HepG2 (cell line): ENCODE results near the gene ARPP19. TPM values are rescaled to one million over a fixed set of nuclear protein-coding genes. Genes with fewer than 3 reads are reported as not detected.

ENCODE experiments used
- ATAC-seq: fragments of 200-7000 bp; cut with Tn5 transposase; 3 replicates; pipeline ENCODE4 v1.9.1; 2020; ENCODE audit warnings: mild to moderate bottlenecking, moderate library complexity
- BruUV-seq: library from RNA; stranded (reverse); fragments of 400-500 nt; replicated peaks from 2 replicates; lab custom pipeline; 2021; lab: Mats Ljungman, UMichigan
- CTCF ChIA-PET: fragments of 300-600 bp; formaldehyde crosslinking; extraction: SDS; loops from one replicate; lab custom pipeline; 2021; ENCODE audit warnings: low total read pairs, inconsistent platforms, low intra/inter-chr PET ratio; lab: Yijun Ruan, JAX
- POLR2A ChIA-PET: fragments of 350-600 bp; sonication (Branson Sonifier 250); formaldehyde crosslinking; loops from one replicate; lab custom pipeline; 2020; ENCODE audit warnings: antibody characterized with exemption, inconsistent platforms; lab: Yijun Ruan, JAX
- DNase-seq: peaks from one replicate; pipeline ENCODE4 v3.0.0-alpha.2; 2015; ENCODE audit warnings: low spot score
- FAIRE-seq: peaks from 3 replicates; lab custom pipeline; 2011; peaks lifted over from hg19 to GRCh38; lab: Jason Lieb, UNC
- H2AFZ ChIP-seq: one replicate; pipeline ENCODE4 v1.6.1; 2011; ENCODE audit warnings: low read length, inconsistent platforms
- H3K27ac ChIP-seq: fragments of 300-600 bp; 3 replicates; pipeline ENCODE4 v1.8.0; 2011; ENCODE audit warnings: mixed run types, mild to moderate bottlenecking, mixed read lengths, low read length, inconsistent platforms; ENCODE audit not compliant: insufficient read depth; ENCODE audit errors: extremely low read length
- H3K27me3 ChIP-seq, 2 experiments: fragments of 200-600 bp in 1 of 2; 2 replicates in 1 of 2; 3 replicates in 1 of 2; pipeline versions ENCODE4 v1.6.0 to v1.8.0; 2011; ENCODE audit warnings: low read length in 2 of 2, mild to moderate bottlenecking in 2 of 2, moderate library complexity in 2 of 2, inconsistent platforms in 1 of 2; ENCODE audit not compliant: insufficient read depth in 2 of 2, control insufficient read depth in 1 of 2
- H3K36me3 ChIP-seq, 2 experiments: fragments of 200-600 bp in 1 of 2; replicated peaks in 1 of 2; 2 replicates in 1 of 2; 3 replicates in 1 of 2; pipeline versions ENCODE4 v1.5.1 to v1.8.0; 2011; ENCODE audit warnings: low read length in 2 of 2, inconsistent platforms in 1 of 2; ENCODE audit not compliant: insufficient read depth in 2 of 2, control insufficient read depth in 1 of 2
- H3K4me1 ChIP-seq: 2 replicates; pipeline ENCODE4 v1.5.1; 2012; ENCODE audit warnings: low read length, inconsistent platforms; ENCODE audit not compliant: insufficient read depth
- H3K4me2 ChIP-seq: 2 replicates; pipeline ENCODE4 v1.6.0; 2011; ENCODE audit warnings: low read depth, low read length, inconsistent platforms
- H3K4me3 ChIP-seq, 3 experiments: fragments of 200-600 bp in 1 of 3; sonication (generic), shearing (Covaris generic) in 1 of 3; replicated peaks in 1 of 3; 2 replicates each; pipeline ENCODE4 v1.5.1; 2011 to 2016; ENCODE audit warnings: low read length in 3 of 3, inconsistent platforms in 2 of 3, low read depth in 2 of 3, mild to moderate bottlenecking in 2 of 3, control low read depth in 1 of 3, mixed read lengths in 1 of 3; ENCODE audit not compliant: insufficient read depth in 1 of 3
- H3K79me2 ChIP-seq: one replicate; pipeline ENCODE4 v1.6.1; 2011; ENCODE audit warnings: low read length, inconsistent platforms; ENCODE audit not compliant: insufficient read depth
- H3K9ac ChIP-seq: 2 replicates; pipeline ENCODE4 v1.6.0; 2011; ENCODE audit warnings: mild to moderate bottlenecking, low read depth, low read length, inconsistent platforms; ENCODE audit not compliant: insufficient read depth
- H3K9me3 ChIP-seq: 2 replicates; pipeline ENCODE4 v1.5.1; 2012; ENCODE audit warnings: mild to moderate bottlenecking, low read length
- H4K20me1 ChIP-seq: 2 replicates; pipeline ENCODE4 v1.6.0; 2011; ENCODE audit warnings: inconsistent platforms, mild to moderate bottlenecking, low read length, moderate library complexity; ENCODE audit not compliant: insufficient read depth
- BCL3 ChIP-seq: sonication (generic); formaldehyde crosslinking; IDR thresholded peaks from 2 replicates; pipeline ENCODE4 v1.5.1; 2020; ENCODE audit warnings: mild to moderate bottlenecking, missing genetic modification reagents, moderate library complexity
- CAMTA2 ChIP-seq: sonication (generic); formaldehyde crosslinking; IDR thresholded peaks from 2 replicates; pipeline ENCODE4 v1.4.0; 2020; ENCODE audit warnings: mild to moderate bottlenecking, missing genetic modification reagents, borderline replicate concordance
- HMGA1 ChIP-seq: sonication (generic); formaldehyde crosslinking; conservative IDR thresholded peaks from 2 replicates; pipeline ENCODE4 v1.4.0; 2020; ENCODE audit warnings: missing genetic modification reagents
- KAT8 ChIP-seq: IDR thresholded peaks from 2 replicates; pipeline ENCODE4 v1.6.1; 2016; ENCODE audit warnings: missing genetic modification reagents, missing compliant biosample characterization
- KLF11 ChIP-seq: IDR thresholded peaks from 2 replicates; pipeline ENCODE4 v1.6.1; 2016; ENCODE audit warnings: missing compliant biosample characterization
- MAX ChIP-seq: IDR thresholded peaks from 2 replicates; pipeline ENCODE4 v1.6.1; 2012; ENCODE audit warnings: inconsistent platforms
- PHF20 ChIP-seq: sonication (generic); formaldehyde crosslinking; IDR thresholded peaks from 2 replicates; pipeline ENCODE4 v1.5.0; 2020; ENCODE audit warnings: mild to moderate bottlenecking, missing genetic modification reagents
- PTBP1 ChIP-seq: fragments of 200-400 bp; formaldehyde crosslinking; IDR thresholded peaks from 2 replicates; pipeline ENCODE4 v1.6.1; 2018; ENCODE audit warnings: low read length, low read depth; ENCODE audit not compliant: poor library complexity, severe bottlenecking
- SALL2 ChIP-seq: sonication (generic); formaldehyde crosslinking; IDR thresholded peaks from 2 replicates; pipeline ENCODE4 v1.8.1; 2023; ENCODE audit warnings: mild to moderate bottlenecking, missing genetic modification reagents, inconsistent platforms
- ZNF143 ChIP-seq: sonication (generic); formaldehyde crosslinking; IDR thresholded peaks from 2 replicates; pipeline ENCODE4 v1.4.0; 2020; ENCODE audit warnings: missing genetic modification reagents
- ZNF468 ChIP-seq: sonication (generic); formaldehyde crosslinking; IDR thresholded peaks from 2 replicates; pipeline ENCODE4 v1.8.0; 2022; ENCODE audit warnings: mild to moderate bottlenecking, moderate library complexity, missing genetic modification reagents
- ZNF513 ChIP-seq: sonication (generic); formaldehyde crosslinking; conservative IDR thresholded peaks from 2 replicates; pipeline ENCODE4 v1.5.0; 2020; ENCODE audit warnings: missing genetic modification reagents
- ZNF552 ChIP-seq: sonication (generic); formaldehyde crosslinking; IDR thresholded peaks from 2 replicates; pipeline ENCODE4 v1.9.0; 2022; ENCODE audit warnings: missing genetic modification reagents, mild to moderate bottlenecking, borderline replicate concordance
- ZNF629 ChIP-seq: sonication (generic); formaldehyde crosslinking; conservative IDR thresholded peaks from 2 replicates; pipeline ENCODE4 v1.5.0; 2020; ENCODE audit warnings: missing genetic modification reagents
- ZNF674 ChIP-seq: sonication (generic); formaldehyde crosslinking; IDR thresholded peaks from 2 replicates; pipeline ENCODE4 v1.5.0; 2020; ENCODE audit warnings: low read depth, mild to moderate bottlenecking, missing genetic modification reagents
- ZNF687 ChIP-seq: sonication (generic); formaldehyde crosslinking; IDR thresholded peaks from 2 replicates; pipeline ENCODE4 v1.5.1; 2020; ENCODE audit warnings: mild to moderate bottlenecking, missing genetic modification reagents, moderate library complexity
- ZNF781 ChIP-seq: sonication (generic); formaldehyde crosslinking; IDR thresholded peaks from 2 replicates; pipeline ENCODE4 v1.5.1; 2020; ENCODE audit warnings: borderline replicate concordance, mild to moderate bottlenecking, missing genetic modification reagents; ENCODE audit errors: not compliant biosample characterization
- ZNF891 ChIP-seq: sonication (generic); formaldehyde crosslinking; IDR thresholded peaks from 2 replicates; pipeline ENCODE4 v1.5.0; 2020; ENCODE audit warnings: mild to moderate bottlenecking, missing genetic modification reagents
- ZSCAN20 ChIP-seq: sonication (generic); formaldehyde crosslinking; IDR thresholded peaks from 2 replicates; pipeline ENCODE4 v1.4.0; 2020; ENCODE audit warnings: missing genetic modification reagents, mild to moderate bottlenecking, borderline replicate concordance
- WGBS: methylation state at CpG from one replicate; pipeline ENCODE4 v1.1.6; 2017; ENCODE audit warnings: low lambda C conversion rate; 5-methylcytosine and 5-hydroxymethylcytosine counted together
- in situ Hi-C: cut with HindIII; loops from 2 replicates; pipeline ENCODE4 v1.10.0; 2017; ENCODE audit warnings: low pct_unique_long_range_greater_than_20kb; ENCODE audit not compliant: extremely low pct_ligation_motif_present
- intact Hi-C: fragments of 100-400 bp; cut with micrococcal nuclease; formaldehyde crosslinking; loops from one replicate; pipeline ENCODE4 v1.10.0; 2022; ENCODE audit not compliant: unreplicated experiment
- polyA plus RNA-seq, 8 experiments: library from polyadenylated mRNA; depleted of rRNA in 3 of 8; stranded (reverse) in 7 of 8; unstranded in 1 of 8; fragments of >200 nt; fragmentation: Illumina TruSeq in 4 of 8; extraction: Trizol in 4 of 8; gene quantifications; 2 replicates each; pipeline versions ENCODE4 v1.2.1 to v1.2.3, GENCODE V29; 2011 to 2016; ENCODE audit warnings: low read depth in 4 of 8, missing spikeins in 1 of 8, mixed read lengths in 1 of 8; ENCODE audit not compliant: insufficient read depth in 1 of 8
- total RNA-seq, 5 experiments: library from RNA; depleted of rRNA; stranded (reverse); fragments of >200 nt; fragmentation: Illumina TruSeq; extraction: Trizol; gene quantifications; 2 replicates each; pipeline ENCODE4 v1.2.3, GENCODE V29; 2016; ENCODE audit warnings: low read depth in 1 of 5

ARPP19 gene
- total and polyA plus RNA-seq, 2 of the 13 experiments (the other 11 are each of a cell fraction or from before 2014, with no cell fraction given): 70.8 to 123 TPM

- TF ChIP-seq MAX (no peak), KAT8 (CRISPR knock-in tag) (no peak), ZSCAN20 (no peak), ZNF468 (CRISPR knock-in tag) (no peak), HMGA1 (CRISPR knock-in tag) (no peak), ZNF513 (CRISPR knock-in tag) (no peak)
- TF ChIP-seq, all 625 proteins: peak for 0
Measured at GRCh38 chr15:52502608-52503007, 66.2 kb downstream of the ARPP19 start (continued).

GRCh38 chr15:52499506-52499905 is 69.3 kb downstream of the ARPP19 start:
- no peak overlapping the region for H3K27ac ChIP-seq
- intact Hi-C loops: no loop called here
- H3K9me3 ChIP-seq: no peaks in the 10 kb centered on the region
- H3K36me3 ChIP-seq: no peaks in the 10 kb centered on the region
- FAIRE-seq (no peak), ATAC-seq (no peak), DNase-seq (no peak)
- H2AFZ ChIP-seq: no peak overlapping the region
- in situ Hi-C loops: no loop called here
- no peaks in the 10 kb centered on the region for H4K20me1 ChIP-seq
- H3K4me1 ChIP-seq: no peaks in the 10 kb centered on the region
- ChIA-PET CTCF (no interaction called here), POLR2A (no interaction called here)
- no peak overlapping the region for H3K4me3 ChIP-seq
- 21% methylated on average over 3 of the region's 3 CpGs for WGBS
- no TSS peak for BruUV-seq
- no peak overlapping the region for H3K4me2 ChIP-seq
- no peak overlapping the region for H3K9ac ChIP-seq
- no peaks in the 10 kb centered on the region for H3K27me3 ChIP-seq
- no peaks in the 10 kb centered on the region for H3K79me2 ChIP-seq
- TF ChIP-seq ZNF674 (CRISPR knock-in tag): no peak
- no peak for TF ChIP-seq ZNF891
- no peak for TF ChIP-seq ZNF552 (CRISPR knock-in tag)
- no peak for TF ChIP-seq BCL3 (CRISPR knock-in tag)
- no peak for TF ChIP-seq ZNF687 (CRISPR knock-in tag)
- no peak for TF ChIP-seq KLF11
- TF ChIP-seq CAMTA2 (CRISPR knock-in tag): no peak
- no peak for TF ChIP-seq ZNF629
- TF ChIP-seq SALL2: no peak
- no peak for TF ChIP-seq PHF20 (CRISPR knock-in tag)
- no peak for TF ChIP-seq ZNF781 (CRISPR knock-in tag)
- TF ChIP-seq ZNF143 (CRISPR knock-in tag): no peak
- TF ChIP-seq PTBP1: no peak
